Caco-2 (cell line): ENCODE results near the gene CADPS2. TPM values are rescaled to one million over a fixed set of nuclear protein-coding genes. Genes with fewer than 3 reads are reported as not detected.
A peak's percentile ranks its signal among the peaks of the same experiment; 100 is the strongest.

Experiments
- BruUV-seq: library from RNA; stranded (reverse); fragments of 400-500 nt; replicated peaks from 2 replicates; lab custom pipeline; 2021; lab: Mats Ljungman, UMichigan
- CTCF ChIA-PET: fragments of 300-600 bp; sonication (Branson Sonifier 250); formaldehyde crosslinking; loops from one replicate; lab custom pipeline; 2022; ENCODE audit warnings: antibody characterized with exemption; lab: Charles Lee
- POLR2A ChIA-PET: fragments of 300-600 bp; sonication (Branson Sonifier 250); formaldehyde crosslinking; loops from one replicate; lab custom pipeline; 2022; ENCODE audit warnings: antibody characterized with exemption; lab: Charles Lee
- DNase-seq, 2 experiments: peaks; one replicate each; pipeline versions ENCODE4 v3.0.0 to v3.0.0-alpha.2; 2020 to 2022
- H3K27me3 ChIP-seq: replicated peaks from 2 replicates; pipeline ENCODE4 v1.6.0; 2011; ENCODE audit warnings: low read length; ENCODE audit not compliant: control insufficient read depth, insufficient read depth
- H3K36me3 ChIP-seq: 2 replicates; pipeline ENCODE4 v1.5.1; 2011; ENCODE audit warnings: low read length; ENCODE audit not compliant: control insufficient read depth, insufficient read depth
- H3K4me1 ChIP-seq: fragments of 250-450 bp; sonication (Bioruptor Pico); 2 replicates; pipeline ENCODE4 v1.5.1; 2020; ENCODE audit warnings: mild to moderate bottlenecking
- H3K4me3 ChIP-seq: 2 replicates; pipeline ENCODE4 v1.5.1; 2011; ENCODE audit warnings: low read depth, mild to moderate bottlenecking, control low read depth, low read length
- H3K9me3 ChIP-seq: fragments of 250-450 bp; sonication (Bioruptor Pico); 2 replicates; pipeline ENCODE4 v1.5.1; 2020; ENCODE audit warnings: mild to moderate bottlenecking, moderate library complexity
- H3K27ac Mint-ChIP-seq: one replicate; pipeline ENCODE4 v1.8.0; 2022; ENCODE audit warnings: mixed read lengths; ENCODE audit not compliant: unreplicated experiment
- H3K27me3 Mint-ChIP-seq: one replicate; pipeline ENCODE4 v1.8.0; 2022; ENCODE audit warnings: mixed read lengths; ENCODE audit not compliant: insufficient read depth, unreplicated experiment
- H3K36me3 Mint-ChIP-seq: one replicate; pipeline ENCODE4 v1.8.0; 2022; ENCODE audit warnings: mild to moderate bottlenecking, mixed read lengths; ENCODE audit not compliant: insufficient read depth, unreplicated experiment
- H3K4me1 Mint-ChIP-seq: one replicate; pipeline ENCODE4 v1.8.0; 2022; ENCODE audit warnings: low read depth, mixed read lengths; ENCODE audit not compliant: unreplicated experiment
- H3K4me3 Mint-ChIP-seq: one replicate; pipeline ENCODE4 v1.8.0; 2022; ENCODE audit warnings: mild to moderate bottlenecking, moderate library complexity, mixed read lengths; ENCODE audit not compliant: unreplicated experiment
- H3K9me3 Mint-ChIP-seq: one replicate; pipeline ENCODE4 v1.8.0; 2022; ENCODE audit warnings: mixed read lengths; ENCODE audit not compliant: unreplicated experiment
- intact Hi-C: fragments of 100-400 bp; cut with micrococcal nuclease; formaldehyde crosslinking; loops from one replicate; pipeline ENCODE4 v1.10.0; 2022; ENCODE audit not compliant: unreplicated experiment
- total RNA-seq: library from RNA; stranded (reverse); gene quantifications from 2 replicates; pipeline ENCODE4 v1.2.3, GENCODE V29; 2022
- TF ChIP-seq, protein P1 (sequence below), 2 experiments: fragments of 200-600 bp in 1 of 2; IDR thresholded peaks; 1 replicate in 1 of 2; 2 replicates in 1 of 2; pipeline versions ENCODE4 v1.5.1 to v1.8.0; 2011 to 2022; ENCODE audit warnings: antibody characterized with exemption in 1 of 2, control low read depth in 1 of 2, inconsistent platforms in 1 of 2, low read depth in 1 of 2, low read length in 1 of 2, mild to moderate bottlenecking in 1 of 2, moderate library complexity in 1 of 2; ENCODE audit not compliant: insufficient read depth in 1 of 2, severe bottlenecking in 1 of 2, unreplicated experiment in 1 of 2

CADPS2 gene
- total RNA-seq, 1 experiment from 2014 or later: 2.7 TPM

DNA sequence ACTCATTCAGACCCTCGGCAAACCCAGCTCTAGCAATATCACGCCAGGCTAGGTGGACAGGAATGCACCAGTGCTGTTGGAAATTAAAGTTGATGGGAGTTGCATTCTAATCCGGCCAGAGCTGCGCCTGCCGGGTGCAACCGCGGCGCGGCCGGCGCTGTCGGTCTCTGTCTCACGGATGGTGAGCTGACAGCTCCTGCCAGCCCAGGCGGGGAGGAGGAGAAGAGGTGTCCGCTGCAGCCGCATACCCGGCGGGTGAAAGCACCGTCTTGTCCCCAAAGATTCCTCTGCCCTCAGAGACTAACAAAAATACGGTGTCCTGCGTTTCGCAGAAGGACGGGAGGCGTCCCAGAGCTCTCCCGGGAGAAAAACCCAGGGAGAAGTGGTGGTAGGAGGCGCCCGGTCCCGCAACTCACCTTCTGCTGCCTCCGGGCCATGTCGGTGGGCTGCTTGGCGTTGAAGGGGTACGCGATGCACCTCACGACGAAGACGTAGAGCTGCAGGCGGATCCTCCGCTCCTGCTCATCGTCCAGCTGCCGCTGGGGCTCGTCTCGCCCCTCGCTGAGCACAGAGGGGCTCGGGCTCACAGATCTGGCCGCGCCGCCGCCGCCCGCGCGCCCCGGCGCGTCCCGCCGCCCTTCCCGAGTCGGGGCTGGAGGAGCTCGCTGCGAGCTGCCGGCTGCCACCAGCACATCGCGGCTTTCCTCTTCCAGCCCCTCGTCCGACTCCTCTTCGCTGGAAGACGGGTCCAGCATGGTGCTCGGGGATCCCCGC lies 490 bp downstream of the CADPS2 start:
- CTCF ChIA-PET: interaction anchor here (1.7 kb wide), 1 partner anchor 82 kb away, joined by 5 read pairs; no protein-coding TSS in a partner anchor
- POLR2A ChIA-PET: no interaction called here
- Mint-ChIP-seq H3K4me3 (peak overlapping the region; percentile 77), H3K27ac (no peak overlapping the region), H3K36me3 (no peaks in the 10 kb centered on the region), H3K27me3 (peaks cover 12% of the 10 kb centered on the region), H3K9me3 (no peaks in the 10 kb centered on the region), H3K4me1 (peaks cover 6% of the 10 kb centered on the region)
- H3K4me3 ChIP-seq: peak overlapping the region; percentile 54
- H3K36me3 ChIP-seq: no peaks in the 10 kb centered on the region
- no TSS peak for BruUV-seq
- no peaks in the 10 kb centered on the region for H3K9me3 ChIP-seq
- intact Hi-C loops: loop anchor here (5.0 to 10.0 kb wide), 3 partner anchors 211 to 333 kb away; no protein-coding TSS in a partner anchor
- peak; percentile 38 to 39 for DNase-seq
- TF ChIP-seq, protein P1, sequence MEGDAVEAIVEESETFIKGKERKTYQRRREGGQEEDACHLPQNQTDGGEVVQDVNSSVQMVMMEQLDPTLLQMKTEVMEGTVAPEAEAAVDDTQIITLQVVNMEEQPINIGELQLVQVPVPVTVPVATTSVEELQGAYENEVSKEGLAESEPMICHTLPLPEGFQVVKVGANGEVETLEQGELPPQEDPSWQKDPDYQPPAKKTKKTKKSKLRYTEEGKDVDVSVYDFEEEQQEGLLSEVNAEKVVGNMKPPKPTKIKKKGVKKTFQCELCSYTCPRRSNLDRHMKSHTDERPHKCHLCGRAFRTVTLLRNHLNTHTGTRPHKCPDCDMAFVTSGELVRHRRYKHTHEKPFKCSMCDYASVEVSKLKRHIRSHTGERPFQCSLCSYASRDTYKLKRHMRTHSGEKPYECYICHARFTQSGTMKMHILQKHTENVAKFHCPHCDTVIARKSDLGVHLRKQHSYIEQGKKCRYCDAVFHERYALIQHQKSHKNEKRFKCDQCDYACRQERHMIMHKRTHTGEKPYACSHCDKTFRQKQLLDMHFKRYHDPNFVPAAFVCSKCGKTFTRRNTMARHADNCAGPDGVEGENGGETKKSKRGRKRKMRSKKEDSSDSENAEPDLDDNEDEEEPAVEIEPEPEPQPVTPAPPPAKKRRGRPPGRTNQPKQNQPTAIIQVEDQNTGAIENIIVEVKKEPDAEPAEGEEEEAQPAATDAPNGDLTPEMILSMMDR (IDR thresholded peaks at IDR 0.05; ENCODE audit: insufficient read depth in 1 of 2, low read depth in 1 of 2, low read length in 1 of 2, severe bottlenecking in 1 of 2, unreplicated experiment in 1 of 2): no peak
- peaks cover 4% of the 10 kb centered on the region; the same call in 1 of the 2 replicates for H3K27me3 ChIP-seq
- no peaks in the 10 kb centered on the region for H3K4me1 ChIP-seq

DNA sequence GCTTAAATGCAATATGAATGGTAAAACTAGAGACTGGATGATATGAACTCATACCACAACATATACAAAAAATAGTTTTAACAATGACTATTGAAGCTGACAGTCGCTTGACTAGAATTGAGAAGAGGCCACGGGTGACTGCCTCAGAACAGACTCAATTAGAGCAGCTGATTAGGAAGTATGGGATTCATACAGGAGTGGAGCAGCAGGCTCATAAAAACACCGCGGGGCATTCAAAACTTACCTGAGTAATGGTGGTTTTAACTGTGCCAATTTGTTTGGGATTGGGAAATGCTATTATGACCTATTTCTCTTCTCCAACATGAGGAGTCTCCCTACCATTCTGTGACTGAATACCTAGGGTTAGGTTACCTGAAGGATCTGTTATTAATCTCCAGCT lies 2.1 kb downstream of the CADPS2 start:
- Histone ChIP-seq H3K27me3 (peaks cover 4% of the 10 kb centered on the region; the same call in 1 of the 2 replicates), H3K36me3 (no peaks in the 10 kb centered on the region), H3K4me3 (no peak overlapping the region), H3K9me3 (no peaks in the 10 kb centered on the region), H3K4me1 (no peaks in the 10 kb centered on the region)
- ChIA-PET POLR2A (no interaction called here), CTCF (no interaction called here)
- intact Hi-C loops: loop anchor here (10.0 kb wide), 2 partner anchors 209 to 271 kb away; no protein-coding TSS in a partner anchor
- peaks cover 6% of the 10 kb centered on the region for H3K4me1 Mint-ChIP-seq
- H3K36me3 Mint-ChIP-seq: no peaks in the 10 kb centered on the region
- TF ChIP-seq, protein P1 (IDR thresholded peaks at IDR 0.05; ENCODE audit: insufficient read depth in 1 of 2, low read depth in 1 of 2, low read length in 1 of 2, severe bottlenecking in 1 of 2, unreplicated experiment in 1 of 2): no peak
- H3K4me3 Mint-ChIP-seq: peak overlapping the region; percentile 22
- no peak overlapping the region for H3K27ac Mint-ChIP-seq
- DNase-seq: no peak
- H3K27me3 Mint-ChIP-seq: peaks cover 8% of the 10 kb centered on the region
- no TSS peak for BruUV-seq
- H3K9me3 Mint-ChIP-seq: no peaks in the 10 kb centered on the region

DNA sequence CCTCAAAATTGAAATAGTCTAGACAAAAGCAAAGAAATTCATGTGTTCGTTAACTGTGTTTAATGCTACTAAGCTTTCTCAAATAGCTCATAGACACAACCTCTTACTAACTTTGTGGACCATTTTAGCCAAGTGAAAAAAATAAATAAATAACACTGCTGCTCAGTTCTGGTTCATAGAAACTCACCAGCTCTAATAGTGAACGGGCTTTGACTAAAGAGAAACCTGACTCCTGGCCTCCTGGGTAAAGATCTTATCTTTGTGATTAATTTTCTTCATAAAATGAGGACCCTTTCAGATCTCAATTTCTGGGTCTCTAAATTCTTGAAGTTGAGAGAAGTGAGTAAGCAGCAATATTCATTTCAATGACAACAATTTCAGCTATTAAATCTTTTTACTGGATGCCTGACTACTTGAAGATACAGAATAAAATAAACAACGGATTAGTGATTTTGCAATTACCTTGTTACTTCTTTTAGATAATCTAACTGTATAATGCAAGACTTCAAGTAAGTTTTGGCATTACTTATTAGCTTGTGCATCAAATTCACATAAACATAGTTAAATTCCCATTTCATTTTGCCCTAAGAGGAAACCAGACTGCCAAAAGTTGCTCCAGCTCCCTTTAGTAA lies 3.1 kb downstream of the CADPS2 start:
- Mint-ChIP-seq H3K36me3 (no peaks in the 10 kb centered on the region), H3K27ac (no peak overlapping the region), H3K4me1 (peaks cover 6% of the 10 kb centered on the region), H3K4me3 (no peak overlapping the region), H3K9me3 (no peaks in the 10 kb centered on the region), H3K27me3 (peaks cover 5% of the 10 kb centered on the region)
- Histone ChIP-seq H3K9me3 (no peaks in the 10 kb centered on the region), H3K27me3 (peaks cover 4% of the 10 kb centered on the region; the same call in 1 of the 2 replicates), H3K4me1 (no peaks in the 10 kb centered on the region), H3K4me3 (no peak overlapping the region), H3K36me3 (no peaks in the 10 kb centered on the region)
- intact Hi-C loops: loop anchor here (10.0 kb wide), 2 partner anchors 208 to 272 kb away; no protein-coding TSS in a partner anchor
- DNase-seq: no peak
- TF ChIP-seq, protein P1 (IDR thresholded peaks at IDR 0.05; ENCODE audit: insufficient read depth in 1 of 2, low read depth in 1 of 2, low read length in 1 of 2, severe bottlenecking in 1 of 2, unreplicated experiment in 1 of 2): no peak
- BruUV-seq: no TSS peak
- ChIA-PET CTCF (no interaction called here), POLR2A (no interaction called here)
